ENCODE results near the gene GFPT2. TPM values are rescaled to one million over a fixed set of nuclear protein-coding genes. Genes with fewer than 3 reads are reported as not detected.

GFPT2 gene
- 32.9 and 37.4 TPM in 2 replicates for total RNA-seq (2014; rRNA removed; shearing (Covaris generic))

DNA sequence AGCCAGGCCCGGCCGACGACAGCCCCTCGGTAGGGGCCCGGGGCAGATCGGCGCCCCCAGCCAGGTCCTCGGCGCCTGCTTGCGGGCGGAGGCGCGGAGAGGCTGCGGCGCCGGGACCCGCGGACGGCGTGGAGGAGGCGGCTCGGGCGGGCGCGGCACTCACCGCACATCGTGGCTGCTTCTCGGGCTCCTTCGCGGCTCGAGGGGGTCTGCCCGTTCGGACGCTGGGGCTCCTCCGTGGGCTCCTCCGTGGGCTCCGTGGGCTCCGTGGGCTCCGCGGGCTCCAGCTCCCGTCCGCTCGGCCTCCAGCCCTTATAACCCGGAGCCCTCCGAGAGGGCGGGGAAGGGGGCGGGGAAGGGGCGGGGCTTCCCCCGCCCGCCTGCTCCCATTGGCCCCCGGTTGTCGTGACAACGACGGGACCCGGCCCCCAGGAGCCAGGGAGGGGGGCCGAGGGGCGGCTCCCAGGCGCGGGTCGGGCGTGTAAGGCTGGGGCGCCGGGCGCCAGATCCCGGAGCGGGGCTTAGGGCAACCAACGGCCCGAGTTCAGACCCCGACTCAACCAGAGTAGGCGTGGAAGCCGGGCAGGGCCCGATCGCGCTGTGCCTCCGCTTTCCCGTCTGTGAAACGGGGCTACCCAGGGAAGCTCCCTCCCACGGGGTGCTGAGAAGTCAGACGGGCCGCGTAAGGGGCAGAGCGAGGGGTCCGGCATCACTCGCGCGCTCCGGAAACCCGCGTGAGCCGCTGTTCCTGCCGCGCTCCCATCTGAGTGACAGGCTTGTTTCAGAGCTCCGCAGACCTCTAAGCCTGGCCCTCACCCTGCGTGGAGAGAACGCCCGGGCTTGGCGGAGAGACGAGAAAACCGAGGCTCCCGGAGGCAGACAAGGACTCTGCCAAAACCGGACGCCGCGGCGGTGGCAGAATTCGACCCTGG lies at the start of gene GFPT2:
Gene GFPT2 (minus strand): TSS at position 289 of the 932 bp plus-strand sequence. CDS start 119 bp downstream, at position 170.

DNA sequence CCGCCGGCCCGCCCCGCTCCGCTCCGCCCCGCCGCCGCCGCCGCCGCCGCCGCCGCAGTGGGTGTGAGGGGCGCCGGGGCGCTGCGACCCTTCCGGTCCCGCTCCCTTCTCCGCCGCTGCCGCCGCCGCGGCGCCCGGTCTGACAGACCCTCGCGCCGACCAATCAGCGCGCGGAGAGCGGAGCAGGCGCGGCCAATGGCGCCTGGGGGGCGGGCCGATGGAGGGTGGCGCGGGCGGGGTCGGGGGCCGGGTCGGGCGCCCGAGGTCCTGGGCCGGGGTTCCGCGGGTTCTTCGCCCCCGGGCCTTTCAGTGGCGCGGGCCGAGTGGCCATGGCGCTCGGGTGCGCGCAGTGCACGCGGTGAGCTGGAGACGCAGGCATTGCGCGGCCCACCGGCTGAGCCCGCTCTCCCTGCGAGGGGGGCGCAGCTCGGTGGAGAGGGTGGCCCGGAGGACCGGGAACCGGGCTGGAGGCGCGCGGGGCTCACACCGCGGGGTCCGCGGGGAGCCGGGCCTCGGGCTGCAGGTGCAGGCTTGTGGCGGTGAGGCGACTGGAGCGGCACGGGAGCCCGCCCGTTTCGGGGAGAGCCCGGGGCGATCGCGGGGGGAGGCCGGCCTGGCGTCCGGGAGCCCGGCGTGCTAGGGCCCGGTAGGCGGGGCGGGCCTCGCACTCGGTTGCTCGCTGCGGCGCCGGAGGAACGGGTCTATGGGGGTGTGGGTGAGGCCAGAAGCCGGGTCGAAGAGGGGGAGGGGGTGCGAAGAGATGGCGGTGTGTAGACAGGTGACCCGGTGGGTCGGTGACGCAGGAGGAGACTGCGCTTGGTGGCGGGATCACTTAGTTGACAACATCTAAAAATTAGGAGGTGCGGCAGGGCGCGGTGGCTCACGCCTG lies 60.9 kb downstream of the GFPT2 start, which contains the start of gene MAPK9:
Gene MAPK9 (minus strand): TSS at position 141 of the 889 bp plus-strand sequence. CDS start 11,522 bp downstream, outside the sequence.

Other genes starting within 250 kb of the GFPT2 start
- 0.32 TPM in 1 of 2 replicates, not detected in the other for gene RASGEF1C, start 144.1 kb downstream of the GFPT2 start, total RNA-seq (2014; rRNA removed; shearing (Covaris generic))
- 13.3 and 15.3 TPM in 2 replicates for gene MAPK9, start 61.3 kb downstream of the GFPT2 start, total RNA-seq (2014; rRNA removed; shearing (Covaris generic))
- 5.9 and 8.4 TPM in 2 replicates for gene CNOT6, start 141.0 kb upstream of the GFPT2 start, total RNA-seq (2014; rRNA removed; shearing (Covaris generic))
- gene SCGB3A1, start 238.2 kb upstream of the GFPT2 start, total RNA-seq (2014; rRNA removed; shearing (Covaris generic)), result not detected in 2 replicates